Stimulated activated CD8-positive, alpha-beta memory T cell treated with anti-CD3 and anti-CD28 coated beads, Interleukin-4, amount 100 ng/mL, for 24 hours (primary cell): ENCODE data around the gene ALDH5A1.

Source experiments
- DNase-seq: peaks from one replicate; pipeline ENCODE4 v3.0.0-alpha.2; 2020; ENCODE audit warnings: low read depth

ALDH5A1 gene

DNA sequence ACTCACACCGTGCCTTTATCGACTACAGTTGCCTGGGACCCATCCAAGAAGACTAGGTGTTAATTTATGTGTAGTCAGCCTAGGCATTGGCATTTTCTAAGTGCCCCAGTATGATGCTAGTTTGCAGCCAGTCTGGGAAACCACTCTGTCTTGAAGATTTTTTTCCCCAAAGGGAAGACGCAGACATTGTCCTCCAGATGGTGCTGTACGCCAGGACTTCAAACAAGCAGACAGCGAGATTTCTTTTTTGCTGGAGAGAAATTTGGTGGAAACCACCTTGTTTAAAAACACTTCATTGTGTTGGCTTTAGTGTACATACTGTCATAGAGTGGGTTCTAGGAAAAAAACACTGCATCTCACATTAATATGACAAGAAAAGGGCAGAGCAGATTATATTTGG lies 30.0 kb downstream of the ALDH5A1 start:
- DNase-seq, result no peak

DNA sequence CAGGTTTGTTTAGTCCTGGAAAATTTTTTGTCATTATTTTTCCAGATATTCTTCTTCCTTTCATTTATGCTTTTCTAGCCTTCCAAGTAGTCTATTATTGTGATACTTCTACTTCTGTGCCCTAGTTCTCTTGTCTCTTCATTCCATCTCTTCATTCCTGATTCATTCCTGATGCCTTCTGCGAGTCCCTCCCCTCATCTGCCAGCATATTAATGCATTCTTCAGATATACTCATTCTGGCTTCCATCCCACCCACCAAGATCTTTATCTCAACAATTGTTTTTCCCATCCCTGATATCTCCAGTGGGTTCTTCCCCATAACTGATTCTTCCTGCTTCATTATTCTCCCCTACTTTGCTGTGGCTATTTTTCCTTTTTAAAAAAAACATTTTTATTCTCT lies 35.2 kb downstream of the ALDH5A1 start:
- no peak for DNase-seq

DNA sequence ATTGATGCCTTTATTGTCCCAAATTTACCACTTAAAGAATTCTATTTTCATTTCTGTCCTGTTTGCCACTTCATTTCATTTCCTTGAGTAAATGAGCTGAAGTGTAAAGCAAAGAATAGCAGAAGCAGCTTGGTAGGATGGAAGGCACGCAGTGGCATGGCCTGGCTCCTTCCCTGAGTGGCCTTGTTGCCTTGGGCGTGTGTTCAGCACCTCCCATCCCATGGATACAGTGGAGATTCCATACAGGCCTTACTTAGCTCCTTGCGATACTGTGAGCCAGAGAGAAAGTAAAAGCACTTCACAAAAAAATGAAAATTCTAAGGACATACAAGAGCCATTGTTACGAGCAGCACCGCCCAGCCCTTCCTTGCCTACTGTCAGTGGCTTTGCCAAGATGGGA lies 39.6 kb downstream of the ALDH5A1 start:
- DNase-seq, result no peak

GRCh38 chr6:24535210-24535609 lies 40.4 kb downstream of the ALDH5A1 start:
- no peak for DNase-seq

GRCh38 chr6:24536466-24536865 lies 41.7 kb downstream of the ALDH5A1 start:
- no peak for DNase-seq

DNA sequence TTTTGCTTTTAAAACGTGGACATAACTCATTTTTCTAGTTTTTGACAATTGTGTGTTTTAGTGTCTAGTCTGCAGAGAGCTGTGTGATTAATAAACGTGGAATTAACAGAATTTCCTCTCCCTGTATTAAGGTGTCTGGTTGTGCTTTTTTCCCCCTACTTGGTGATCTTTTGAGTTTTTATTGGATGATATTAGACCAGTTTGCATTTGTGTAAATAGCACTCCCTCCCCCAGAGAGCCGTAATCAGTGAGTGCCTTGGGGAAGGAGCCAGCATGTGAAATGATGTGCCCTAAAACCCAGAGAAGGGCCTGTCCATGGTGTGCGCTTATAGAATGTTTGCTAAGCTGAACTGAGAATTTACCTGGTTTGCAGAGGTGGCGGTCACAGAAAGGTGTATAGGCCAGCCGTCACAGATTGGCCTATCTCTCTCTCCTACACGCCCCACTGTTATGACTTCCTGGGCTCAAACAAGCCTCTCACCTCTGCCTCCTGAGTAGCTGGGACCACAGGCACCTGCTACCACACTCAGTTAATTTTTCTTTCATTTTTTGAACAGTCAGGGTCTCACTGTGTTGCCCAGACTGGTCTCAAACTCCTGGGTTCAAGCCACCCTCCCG lies 42.4 kb downstream of the ALDH5A1 start:
- DNase-seq, result no peak

- no peak for DNase-seq
These were observed 43.1 kb downstream of the ALDH5A1 start for GRCh38 chr6:24537771-24538385.

DNA sequence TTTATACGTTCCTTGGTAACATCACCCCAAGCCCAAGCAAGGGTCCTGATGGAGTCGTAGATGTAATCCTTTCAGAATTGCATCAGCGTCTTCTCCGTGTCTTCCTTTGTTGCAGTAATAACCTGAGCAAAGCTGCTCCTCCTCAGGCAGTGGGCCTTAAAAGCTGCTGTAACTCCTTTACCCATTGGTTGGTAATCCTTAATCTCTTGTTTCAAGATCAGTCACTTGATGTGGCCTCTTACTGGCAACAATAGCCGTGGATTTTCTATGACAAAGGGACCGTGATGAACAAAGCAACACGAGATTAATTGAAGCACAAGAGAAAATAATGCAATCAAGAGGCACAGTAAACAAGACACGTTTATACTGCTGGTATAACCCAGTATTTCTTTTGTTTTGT lies 44.6 kb downstream of the ALDH5A1 start:
- no peak for DNase-seq

DNA sequence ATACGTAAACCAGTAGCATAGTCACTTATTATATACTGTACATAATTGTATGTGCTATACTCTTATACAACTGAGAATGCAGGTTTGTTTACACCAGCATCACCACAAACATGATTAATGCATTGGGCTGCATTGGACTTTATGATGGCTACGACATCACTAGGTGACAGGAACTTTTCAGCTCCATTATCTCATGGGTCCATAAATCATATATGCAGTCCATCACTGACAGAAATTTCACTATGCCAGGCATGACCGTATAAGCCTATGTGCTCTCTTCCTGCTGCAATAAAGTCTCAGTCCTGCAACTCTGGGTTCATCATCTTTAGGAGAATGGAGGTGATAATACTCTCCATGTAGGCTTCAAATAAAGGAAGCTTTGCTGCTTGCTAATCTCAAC lies 45.4 kb downstream of the ALDH5A1 start:
- no peak for DNase-seq

- DNase-seq, result no peak
These were observed 48.9 kb downstream of the ALDH5A1 start for GRCh38 chr6:24543683-24544082.

DNA sequence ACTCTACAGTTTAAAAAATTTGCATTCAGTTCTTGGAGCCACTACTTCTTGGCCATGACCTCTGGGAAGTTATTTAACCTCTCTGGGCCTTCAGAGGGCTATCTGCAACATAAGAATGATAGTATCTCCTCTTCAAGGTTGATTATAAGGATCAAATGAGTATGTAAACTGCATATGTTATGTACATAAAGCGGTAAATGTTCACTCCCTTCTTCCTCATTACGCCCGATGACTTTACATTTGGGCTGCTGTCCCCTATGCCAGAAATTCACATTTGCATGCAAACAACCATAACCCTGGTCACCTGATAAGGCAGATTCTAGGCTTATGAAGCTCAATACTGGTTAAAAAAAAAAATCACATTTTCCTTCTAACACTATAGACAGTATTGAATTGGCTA lies 50.4 kb downstream of the ALDH5A1 start:
- DNase-seq, result no peak

DNA sequence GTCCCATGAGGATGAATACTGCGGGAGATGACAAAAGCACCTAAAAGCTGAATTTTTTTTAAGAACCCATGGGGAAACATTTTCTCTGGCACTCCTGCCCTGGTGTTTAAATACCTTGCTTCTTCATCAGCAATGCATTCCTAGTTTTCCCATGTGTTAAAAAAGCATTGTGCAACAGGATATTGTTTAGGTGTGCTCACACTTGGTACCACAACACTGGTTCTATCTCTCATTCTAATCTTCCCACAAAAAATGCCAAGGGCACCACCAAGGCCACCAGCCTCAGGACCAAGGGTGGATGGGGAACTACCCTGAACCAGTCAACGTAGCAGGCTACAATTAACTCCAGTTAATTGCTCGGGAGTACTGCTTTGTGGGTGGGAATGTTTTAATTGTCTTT lies 50.9 kb downstream of the ALDH5A1 start:
- DNase-seq, result no peak

DNA sequence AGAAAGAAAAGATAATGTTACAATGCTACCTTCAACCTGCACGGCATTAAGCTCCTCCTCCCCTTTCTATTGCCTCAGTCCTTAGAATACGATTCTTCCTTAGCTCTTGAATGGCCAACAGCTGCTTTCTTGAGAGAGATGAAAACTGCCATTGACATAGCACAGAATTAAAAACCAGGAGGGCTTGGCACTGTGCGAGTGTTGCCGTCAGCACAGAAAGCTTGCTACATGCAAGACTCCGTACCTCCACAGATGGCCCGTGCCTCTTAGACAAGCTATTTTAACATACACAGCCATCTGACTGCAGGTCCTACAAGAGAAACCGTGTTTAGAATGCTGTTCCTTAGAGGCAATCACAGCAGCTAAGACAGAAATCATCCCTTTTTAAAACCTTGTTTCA lies 51.7 kb downstream of the ALDH5A1 start:
- DNase-seq, result no peak

- peak; percentile 14 for DNase-seq
These were observed 52.5 kb downstream of the ALDH5A1 start for GRCh38 chr6:24547243-24547642.

- DNase-seq, result no peak
These were observed 54.4 kb downstream of the ALDH5A1 start for GRCh38 chr6:24549158-24549557.

DNA sequence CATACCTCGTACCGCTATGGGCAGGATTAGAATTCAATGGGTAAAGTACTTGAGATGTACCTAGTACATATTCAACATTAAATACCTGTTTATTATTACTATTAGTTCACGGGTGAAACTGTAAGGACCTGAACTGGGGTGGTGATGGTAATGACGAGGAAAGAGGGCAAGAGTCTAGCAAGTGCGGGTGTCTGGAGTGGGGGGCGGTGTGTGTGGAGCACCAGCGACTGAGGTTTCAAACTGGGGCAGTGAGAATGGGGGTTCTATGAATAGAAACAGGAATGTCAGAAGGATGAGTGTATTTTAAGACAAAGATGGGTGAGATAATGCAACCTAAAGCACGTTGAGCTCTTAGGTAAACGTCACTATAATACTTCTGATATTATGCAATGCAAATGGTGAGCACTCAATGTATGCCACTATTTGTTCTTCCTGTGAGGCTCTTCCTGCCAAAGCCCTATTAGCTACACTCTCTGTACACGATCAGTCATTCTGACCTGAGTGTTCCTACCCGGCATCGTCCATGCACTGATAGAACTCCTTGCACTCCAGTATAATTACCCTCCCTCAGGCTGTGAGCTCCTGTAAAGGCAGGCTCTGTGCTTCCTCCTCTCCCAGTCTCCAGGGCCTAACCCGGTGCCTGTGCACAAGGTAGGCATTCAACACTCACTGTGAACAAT lies 55.0 kb downstream of the ALDH5A1 start:
- no peak for DNase-seq

- DNase-seq, result no peak
These were observed 56.4 kb downstream of the ALDH5A1 start for GRCh38 chr6:24551139-24551538.

- DNase-seq, result no peak
These were observed 59.7 kb downstream of the ALDH5A1 start for GRCh38 chr6:24554474-24554873.

GRCh38 chr6:24558516-24558915 lies 63.7 kb downstream of the ALDH5A1 start:
- DNase-seq, result no peak

DNA sequence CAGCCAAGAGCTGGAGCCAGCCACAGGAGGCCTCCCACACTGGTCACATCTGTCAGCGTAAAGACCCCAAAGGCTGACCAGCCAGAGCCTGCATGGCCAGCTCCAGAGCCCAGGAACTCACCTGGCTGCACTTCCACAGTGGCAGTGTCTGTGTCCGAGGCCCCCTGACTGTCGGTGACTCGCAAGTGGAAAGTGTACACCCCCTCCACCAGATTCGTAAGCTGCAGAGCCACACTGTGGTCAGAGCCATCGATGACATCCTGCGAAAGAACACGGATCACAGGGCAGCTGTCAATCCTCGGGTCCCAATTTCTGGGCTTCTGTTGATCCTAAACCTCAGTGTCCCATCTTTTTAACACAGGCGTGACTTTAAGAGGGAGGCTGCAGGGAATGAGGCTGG lies 69.3 kb downstream of the ALDH5A1 start:
- no peak for DNase-seq

DNA sequence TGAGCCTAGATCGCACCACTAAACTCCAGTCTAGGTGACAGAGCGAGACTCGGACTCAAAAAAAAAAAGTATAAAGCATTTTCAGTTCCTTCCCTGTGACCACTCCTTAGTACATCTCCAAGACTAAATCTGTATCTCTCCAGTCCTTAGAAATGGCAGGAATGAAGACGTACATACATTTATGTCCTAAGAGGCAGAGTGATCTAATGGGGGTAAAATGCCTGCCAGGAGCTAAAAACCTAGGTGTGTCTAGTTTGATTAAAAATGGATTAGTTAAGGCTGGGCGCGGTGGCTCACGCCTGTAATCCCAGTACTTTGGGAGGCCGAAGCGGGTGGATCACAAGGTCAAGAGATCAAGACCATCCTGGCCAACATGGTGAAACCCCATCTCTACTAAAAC lies 70.4 kb downstream of the ALDH5A1 start:
- DNase-seq, result no peak

DNA sequence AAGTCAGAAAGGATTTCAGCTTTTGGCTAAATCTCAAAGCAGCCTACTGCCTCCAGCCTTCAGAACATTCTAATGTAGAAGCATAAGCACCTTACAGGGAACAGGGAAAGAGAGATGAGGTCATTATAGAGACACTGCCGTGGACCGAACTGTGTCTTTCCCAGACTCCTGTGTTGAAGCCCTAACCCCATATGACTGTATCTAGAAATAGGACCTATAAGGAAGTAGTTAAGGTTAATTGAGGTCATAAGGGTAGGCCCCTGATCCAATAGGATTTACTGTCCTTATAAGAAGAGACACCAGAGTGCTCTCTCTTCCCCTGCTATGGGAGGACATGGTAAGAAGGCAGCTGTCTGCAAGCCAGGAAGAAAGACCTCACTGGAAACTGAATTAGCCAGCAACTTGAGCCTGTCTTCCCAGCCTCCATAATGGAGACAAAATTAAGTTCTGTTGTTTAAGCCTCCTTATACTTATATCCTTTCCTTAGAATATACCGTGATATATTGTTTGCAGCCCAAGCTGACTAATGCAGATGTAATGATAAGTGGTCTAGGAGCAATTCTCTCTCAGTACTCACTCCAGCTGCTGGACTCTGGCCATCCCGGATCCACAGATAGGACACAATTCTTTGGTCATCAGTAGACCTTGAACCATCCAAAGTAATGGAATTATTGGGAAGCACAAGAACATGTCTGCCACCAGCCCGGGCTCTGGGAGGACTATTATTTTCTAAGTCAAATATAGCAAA lies 71.4 kb downstream of the ALDH5A1 start:
- DNase-seq, result no peak

DNA sequence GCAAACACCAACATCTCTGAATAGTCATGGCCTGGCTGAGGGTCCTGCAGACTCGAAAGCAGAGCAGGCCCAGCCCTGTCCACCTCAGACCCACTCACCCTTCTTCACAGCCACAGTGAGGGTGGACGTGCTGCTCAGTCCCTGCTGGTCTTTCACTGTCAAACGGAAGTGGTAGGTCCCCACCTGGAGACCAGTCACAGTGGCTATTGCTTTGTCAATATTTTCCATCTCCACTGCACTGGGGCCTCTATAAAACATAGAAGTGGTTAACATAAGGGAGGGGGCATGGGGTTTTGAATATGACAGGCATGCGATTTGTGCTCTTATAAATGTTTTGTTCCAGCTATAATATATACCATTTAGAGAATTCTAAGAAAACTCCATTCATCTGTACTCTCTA lies 73.9 kb downstream of the ALDH5A1 start:
- DNase-seq, result no peak
